Activated naive CD4-positive, alpha-beta T cell treated with anti-CD3 and anti-CD28 coated beads for 36 hours (primary cell): Measurements from ENCODE around the gene HTR7. TPM values are rescaled to one million over a fixed set of nuclear protein-coding genes. Genes with fewer than 3 reads are reported as not detected.
"Not testable (repeated sequence)": the region's sequence is repeated elsewhere in the genome, so short reads cannot be mapped to it uniquely, and the experiment has no call there.

Experiments
- CTCF ChIA-PET: fragments of 350-600 bp; sonication (Branson Sonifier 250); formaldehyde crosslinking; loops from one replicate; lab custom pipeline; 2021; ENCODE audit warnings: antibody characterized with exemption; lab: Charles Lee
- DNase-seq: peaks from one replicate; pipeline ENCODE4 v3.0.0-alpha.2; 2020
- H3K27ac Mint-ChIP-seq: one replicate; pipeline ENCODE4 v1.8.0; 2021; ENCODE audit warnings: mild to moderate bottlenecking, mixed read lengths
- H3K27me3 Mint-ChIP-seq: one replicate; pipeline ENCODE4 v1.8.0; 2021; ENCODE audit warnings: low read depth, mixed read lengths
- H3K36me3 Mint-ChIP-seq: one replicate; pipeline ENCODE4 v1.8.0; 2021; ENCODE audit warnings: low read depth, mixed read lengths
- H3K4me1 Mint-ChIP-seq: one replicate; pipeline ENCODE4 v1.8.0; 2021; ENCODE audit warnings: low read depth, mixed read lengths
- H3K4me3 Mint-ChIP-seq: one replicate; pipeline ENCODE4 v1.8.0; 2021; ENCODE audit warnings: mild to moderate bottlenecking, moderate library complexity, mixed read lengths
- H3K9me3 Mint-ChIP-seq: one replicate; pipeline ENCODE4 v1.8.0; 2021; ENCODE audit warnings: mixed read lengths
- intact Hi-C: fragments of 100-400 bp; cut with micrococcal nuclease; formaldehyde crosslinking; loops from one replicate; pipeline ENCODE4 v1.15.1; 2023
- total RNA-seq, 2 experiments: library from RNA; stranded (reverse); gene quantifications; one replicate each; pipeline ENCODE4 v1.2.3, GENCODE V29; 2021

Gene HTR7
- total RNA-seq, 2 experiments from 2014 or later: 0.10 TPM; not detected in 1

- H3K27ac Mint-ChIP-seq, H3K9me3 Mint-ChIP-seq, H3K36me3 Mint-ChIP-seq, intact Hi-C loops, H3K4me1 Mint-ChIP-seq, H3K4me3 Mint-ChIP-seq, DNase-seq: not testable (repeated sequence)
- peaks cover 14% of the 10 kb centered on the region for H3K27me3 Mint-ChIP-seq
- CTCF ChIA-PET: interaction anchor here (0.8 kb wide), 1 partner anchor 21 kb away, joined by 3 read pairs; no protein-coding TSS in a partner anchor
Observed at GRCh38 chr10:90821864-90822263, 36.0 kb downstream of the HTR7 start.

GRCh38 chr10:90819911-90820310 lies 37.9 kb downstream of the HTR7 start:
- Mint-ChIP-seq H3K4me3 (no peak overlapping the region), H3K36me3 (no peaks in the 10 kb centered on the region), H3K27me3 (peaks cover 8% of the 10 kb centered on the region), H3K27ac (no peak overlapping the region), H3K9me3 (no peaks in the 10 kb centered on the region), H3K4me1 (no peaks in the 10 kb centered on the region)
- CTCF ChIA-PET: no interaction called here
- no peak for DNase-seq
- intact Hi-C loops: no loop called here

GRCh38 chr10:90818736-90819135 lies 39.1 kb downstream of the HTR7 start:
- no peak for DNase-seq
- CTCF ChIA-PET: no interaction called here
- Mint-ChIP-seq H3K36me3 (no peaks in the 10 kb centered on the region), H3K27ac (no peak overlapping the region), H3K4me3 (no peak overlapping the region), H3K9me3 (no peaks in the 10 kb centered on the region), H3K27me3 (peaks cover 7% of the 10 kb centered on the region), H3K4me1 (no peaks in the 10 kb centered on the region)
- intact Hi-C loops: no loop called here

DNA sequence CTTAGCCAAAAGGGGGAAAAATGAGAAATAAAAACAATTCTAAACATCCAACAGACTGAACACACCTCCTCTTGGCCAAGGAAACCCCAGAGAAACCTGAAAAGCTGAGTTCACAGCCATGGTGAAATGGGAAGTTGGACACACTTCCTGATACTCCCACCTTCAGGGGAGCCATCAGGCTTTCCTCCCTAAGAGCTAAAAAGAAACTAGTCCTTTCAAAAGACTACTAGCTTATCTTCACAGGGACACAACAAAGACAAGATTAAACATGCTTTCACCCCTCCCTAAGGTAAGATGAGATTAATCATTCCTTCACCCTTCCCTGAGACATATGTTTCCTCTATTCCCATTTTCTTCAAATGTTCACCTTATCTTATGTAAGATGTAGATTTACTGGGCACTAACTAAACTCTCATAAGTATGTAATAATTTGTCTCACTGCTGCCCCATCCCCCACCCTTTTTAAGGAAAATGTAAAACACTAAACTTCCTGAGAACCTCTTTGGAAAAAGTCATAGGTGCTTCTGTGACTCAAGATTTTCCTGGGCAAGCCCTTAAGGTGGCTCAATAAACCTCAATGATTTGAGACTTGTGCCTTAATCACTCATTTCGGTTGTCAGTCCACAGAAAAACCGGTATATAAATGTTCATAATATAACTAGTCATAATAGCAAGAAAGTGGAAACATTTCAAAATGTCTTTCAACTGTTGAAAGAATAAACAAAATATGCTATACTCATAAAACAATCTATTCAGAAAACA lies 40.5 kb downstream of the HTR7 start:
- Mint-ChIP-seq H3K4me1 (no peaks in the 10 kb centered on the region), H3K27ac (no peak overlapping the region), H3K4me3 (no peak overlapping the region), H3K27me3 (peaks cover 3% of the 10 kb centered on the region), H3K36me3 (no peaks in the 10 kb centered on the region), H3K9me3 (no peaks in the 10 kb centered on the region)
- intact Hi-C loops: no loop called here
- DNase-seq: no peak
- CTCF ChIA-PET: no interaction called here

- Mint-ChIP-seq H3K4me3 (no peak overlapping the region), H3K4me1 (no peaks in the 10 kb centered on the region), H3K27ac (no peak overlapping the region), H3K27me3 (no peaks in the 10 kb centered on the region), H3K36me3 (no peaks in the 10 kb centered on the region), H3K9me3 (no peaks in the 10 kb centered on the region)
- DNase-seq: no peak
- intact Hi-C loops: no loop called here
- CTCF ChIA-PET: no interaction called here
Observed at GRCh38 chr10:90816466-90816865, 41.4 kb downstream of the HTR7 start.

DNA sequence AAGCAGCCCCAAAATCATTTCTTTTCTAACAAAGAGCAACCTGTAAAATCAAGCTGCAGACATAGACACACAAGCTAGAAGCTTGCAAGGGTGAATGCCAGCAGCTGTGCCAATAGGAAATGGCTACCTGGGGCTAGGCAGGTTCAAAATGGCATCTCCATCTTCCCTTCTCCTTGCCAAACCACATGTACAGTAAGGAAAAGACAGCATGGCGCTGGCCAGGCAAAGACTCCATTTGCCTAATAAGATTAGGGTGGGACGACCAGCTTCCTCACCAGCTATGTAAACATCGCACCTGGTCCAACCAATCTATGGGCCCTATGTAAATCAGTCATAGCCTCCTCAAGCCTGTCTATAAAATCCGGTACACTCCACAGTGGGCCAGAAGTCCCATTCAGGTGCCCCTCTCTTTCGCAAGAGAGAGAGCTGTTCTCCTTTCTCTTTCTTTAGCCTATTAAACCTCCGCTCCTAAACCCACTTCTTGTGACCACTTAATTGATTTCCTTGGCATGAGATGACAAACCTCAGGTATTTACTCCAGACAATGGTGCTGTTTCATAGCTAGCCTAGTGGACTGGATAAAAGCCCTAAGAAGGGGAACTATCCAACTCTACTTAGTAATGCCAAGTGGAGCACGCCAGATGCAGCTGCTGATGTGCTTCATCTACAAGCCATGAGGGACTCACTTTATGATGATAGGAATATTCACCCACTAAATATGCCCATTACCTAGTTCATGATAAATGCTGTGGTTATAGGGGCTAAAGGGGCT lies 44.1 kb downstream of the HTR7 start:
- Mint-ChIP-seq H3K4me1 (no peaks in the 10 kb centered on the region), H3K36me3 (no peaks in the 10 kb centered on the region), H3K27ac (no peak overlapping the region), H3K9me3 (no peaks in the 10 kb centered on the region), H3K4me3 (no peak overlapping the region), H3K27me3 (no peaks in the 10 kb centered on the region)
- no peak for DNase-seq
- CTCF ChIA-PET: interaction anchor here (0.6 kb wide), 1 partner anchor 64 kb away, joined by 3 read pairs; no protein-coding TSS in a partner anchor
- intact Hi-C loops: no loop called here

DNA sequence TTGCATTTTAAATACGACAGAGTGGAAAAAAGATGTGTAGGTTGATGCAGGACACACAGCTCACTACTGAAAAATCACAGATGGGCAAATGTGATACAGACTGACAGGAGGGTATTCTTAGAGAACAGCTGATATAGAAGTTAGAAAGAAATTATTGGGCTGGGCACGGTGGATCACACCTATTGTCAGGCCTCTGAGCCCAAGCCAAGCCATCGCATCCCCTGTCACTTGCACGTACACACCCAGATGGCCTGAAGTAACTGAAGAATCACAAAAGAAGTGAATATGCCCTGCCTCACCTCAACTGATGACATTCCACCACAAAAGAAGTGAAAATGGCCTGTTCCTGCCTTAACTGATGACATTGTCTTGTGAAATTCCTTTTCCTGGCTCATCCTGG lies 50.7 kb downstream of the HTR7 start:
- H3K27me3 Mint-ChIP-seq, intact Hi-C loops, H3K9me3 Mint-ChIP-seq, DNase-seq, H3K36me3 Mint-ChIP-seq, H3K4me1 Mint-ChIP-seq, CTCF ChIA-PET, H3K27ac Mint-ChIP-seq, H3K4me3 Mint-ChIP-seq: not testable (repeated sequence)

DNA sequence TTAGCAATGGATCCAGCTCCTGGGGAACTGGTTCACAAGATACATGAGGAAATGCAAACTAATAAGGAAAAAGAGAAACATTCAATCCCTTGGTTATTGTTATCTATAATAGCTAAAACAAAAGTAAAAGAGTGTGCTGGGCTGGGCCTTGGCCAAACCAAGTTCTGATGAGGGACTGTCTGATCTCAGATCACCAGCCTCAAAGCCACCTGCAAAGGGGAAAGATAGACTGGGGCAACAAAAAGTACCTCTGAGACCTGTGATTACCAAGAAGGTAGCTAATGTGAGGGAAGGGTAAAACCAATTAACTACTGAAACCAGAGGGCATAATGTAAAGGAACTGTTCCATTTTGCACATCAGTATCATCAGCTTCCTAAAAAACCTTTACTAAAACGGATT lies 51.2 kb downstream of the HTR7 start:
- intact Hi-C loops: no loop called here
- Mint-ChIP-seq H3K4me3 (no peak overlapping the region), H3K27ac (no peak overlapping the region), H3K4me1 (no peaks in the 10 kb centered on the region), H3K36me3 (no peaks in the 10 kb centered on the region), H3K9me3 (no peaks in the 10 kb centered on the region), H3K27me3 (no peaks in the 10 kb centered on the region)
- CTCF ChIA-PET: interaction anchor here (0.8 kb wide), 1 partner anchor 18 kb away, joined by 3 read pairs; no protein-coding TSS in a partner anchor
- no peak for DNase-seq

DNA sequence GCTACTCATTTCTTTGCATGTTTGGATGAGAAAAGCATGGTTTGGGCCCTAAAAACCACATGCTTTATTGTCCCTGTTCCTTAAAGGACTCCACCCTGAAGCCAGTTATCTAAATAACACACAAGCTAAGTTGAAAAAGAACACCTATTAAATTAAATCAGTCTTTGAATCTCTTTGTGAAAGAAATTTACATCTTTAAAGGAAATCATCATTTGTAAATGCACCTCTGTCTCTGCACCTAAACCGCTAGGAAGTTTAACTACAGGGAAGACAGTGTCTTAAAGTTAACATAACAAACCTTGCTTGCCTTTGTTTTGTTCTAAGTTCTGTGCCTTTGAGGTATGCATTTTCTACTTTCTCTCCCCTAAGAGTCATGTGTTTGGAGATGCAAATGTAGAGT lies 52.6 kb downstream of the HTR7 start:
- intact Hi-C loops: no loop called here
- no peak for DNase-seq
- no peak overlapping the region for H3K27ac Mint-ChIP-seq
- H3K9me3 Mint-ChIP-seq: no peaks in the 10 kb centered on the region
- no peaks in the 10 kb centered on the region for H3K36me3 Mint-ChIP-seq
- CTCF ChIA-PET: no interaction called here
- no peak overlapping the region for H3K4me3 Mint-ChIP-seq
- H3K4me1 Mint-ChIP-seq: no peaks in the 10 kb centered on the region
- H3K27me3 Mint-ChIP-seq: no peaks in the 10 kb centered on the region

- H3K4me1 Mint-ChIP-seq: no peaks in the 10 kb centered on the region
- intact Hi-C loops: no loop called here
- H3K4me3 Mint-ChIP-seq: no peak overlapping the region
- CTCF ChIA-PET: interaction anchor here (0.6 to 1.3 kb wide), 2 partner anchors 17 to 56 kb away, joined by 3 to 6 read pairs; no protein-coding TSS in a partner anchor
- DNase-seq: no peak
- H3K27ac Mint-ChIP-seq: no peak overlapping the region
- no peaks in the 10 kb centered on the region for H3K9me3 Mint-ChIP-seq
- no peaks in the 10 kb centered on the region for H3K36me3 Mint-ChIP-seq
- no peaks in the 10 kb centered on the region for H3K27me3 Mint-ChIP-seq
Observed at GRCh38 chr10:90804354-90804753, 53.5 kb downstream of the HTR7 start.

DNA sequence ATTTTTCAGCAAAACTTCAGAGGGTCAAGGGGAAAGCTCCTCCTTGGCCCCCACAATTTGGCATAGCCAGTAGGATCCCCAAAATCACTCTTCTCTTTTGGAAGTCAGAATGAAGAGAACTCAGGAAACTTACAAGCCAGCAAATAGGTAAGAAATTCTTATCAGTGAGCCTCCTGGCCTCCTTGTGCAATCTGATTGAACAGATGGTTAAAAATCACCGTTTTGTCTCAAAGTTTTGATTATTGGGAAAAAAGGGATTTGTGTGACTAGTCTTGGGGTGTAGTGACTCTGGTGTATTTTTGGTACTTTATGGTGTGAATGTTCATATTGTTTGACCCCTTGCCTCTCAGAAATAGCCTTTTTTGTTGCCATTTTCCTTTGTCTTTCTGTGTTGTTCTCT lies 56.2 kb downstream of the HTR7 start:
- H3K9me3 Mint-ChIP-seq: no peaks in the 10 kb centered on the region
- H3K27ac Mint-ChIP-seq: no peak overlapping the region
- intact Hi-C loops: no loop called here
- H3K27me3 Mint-ChIP-seq: peaks cover 3% of the 10 kb centered on the region
- CTCF ChIA-PET: interaction anchor here (0.6 kb wide), 1 partner anchor 20 kb away, joined by 3 read pairs; no protein-coding TSS in a partner anchor
- no peaks in the 10 kb centered on the region for H3K36me3 Mint-ChIP-seq
- H3K4me3 Mint-ChIP-seq: no peak overlapping the region
- H3K4me1 Mint-ChIP-seq: no peaks in the 10 kb centered on the region
- no peak for DNase-seq

GRCh38 chr10:90800232-90800796 lies 57.5 kb downstream of the HTR7 start:
- no peaks in the 10 kb centered on the region for H3K36me3 Mint-ChIP-seq
- CTCF ChIA-PET: no interaction called here
- intact Hi-C loops: no loop called here

More at GRCh38 chr10:90800232-90800796, 57.5 kb downstream of the HTR7 start:
- no peak for DNase-seq
- Mint-ChIP-seq H3K27ac (no peak overlapping the region), H3K27me3 (peaks cover 11% of the 10 kb centered on the region), H3K4me1 (no peaks in the 10 kb centered on the region), H3K9me3 (peaks cover 5% of the 10 kb centered on the region), H3K4me3 (no peak overlapping the region)
